Measurements from ENCODE around the gene HRAS.
"Not testable (repeated sequence)": the region's sequence is repeated elsewhere in the genome, so short reads cannot be mapped to it uniquely, and the experiment has no call there.

Gene HRAS

DNA sequence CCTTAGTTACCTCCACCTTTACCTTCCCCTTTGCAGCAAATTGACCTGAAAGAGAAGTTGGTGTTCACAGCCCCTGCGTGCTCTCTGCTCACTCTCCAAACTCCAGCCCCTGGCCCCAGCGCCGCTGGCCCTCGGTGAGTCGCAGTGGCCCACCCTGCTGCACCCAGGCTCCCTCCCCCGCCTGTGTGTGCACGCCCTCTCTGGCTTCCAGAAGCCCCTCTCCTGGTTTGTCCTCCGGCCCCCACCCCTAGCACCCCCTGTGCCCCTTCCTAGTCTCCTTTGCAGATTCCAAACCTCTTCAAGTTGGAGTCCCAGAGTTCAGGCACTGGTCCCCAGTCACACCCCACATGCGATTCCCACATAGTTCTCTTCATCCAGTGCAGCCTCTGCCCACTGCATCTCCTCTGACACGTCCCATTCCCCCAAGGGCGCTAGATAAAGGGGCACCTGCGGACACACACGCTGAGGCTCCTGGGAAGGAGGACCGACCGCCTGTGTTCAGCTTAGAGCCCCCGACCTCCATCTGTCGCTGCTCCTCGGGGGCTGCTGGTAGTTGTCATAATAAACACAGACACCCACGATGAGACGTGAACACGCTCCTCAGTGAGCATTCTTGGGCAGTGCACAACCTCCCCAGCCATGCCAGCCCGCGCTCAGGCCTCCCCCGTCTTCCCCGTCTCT is 39.4 kb upstream of the HRAS start:
- Histone ChIP-seq H3K27me3 (ENCODE audit: control insufficient read depth, insufficient read depth, low read length) (peaks cover 2% of the 10 kb centered on the region), H3K4me3 (ENCODE audit: low read length) (peak overlapping the region; percentile 74), H3K9ac (ENCODE audit: low read length) (no peak overlapping the region), H3K36me3 (ENCODE audit: control insufficient read depth, insufficient read depth, low read length) (no peaks in the 10 kb centered on the region), H3K4me1 (ENCODE audit: control insufficient read depth, insufficient read depth, low read length) (peaks cover 12% of the 10 kb centered on the region), H3K27ac (ENCODE audit: low read depth, low read length) (no peak overlapping the region)

DNA sequence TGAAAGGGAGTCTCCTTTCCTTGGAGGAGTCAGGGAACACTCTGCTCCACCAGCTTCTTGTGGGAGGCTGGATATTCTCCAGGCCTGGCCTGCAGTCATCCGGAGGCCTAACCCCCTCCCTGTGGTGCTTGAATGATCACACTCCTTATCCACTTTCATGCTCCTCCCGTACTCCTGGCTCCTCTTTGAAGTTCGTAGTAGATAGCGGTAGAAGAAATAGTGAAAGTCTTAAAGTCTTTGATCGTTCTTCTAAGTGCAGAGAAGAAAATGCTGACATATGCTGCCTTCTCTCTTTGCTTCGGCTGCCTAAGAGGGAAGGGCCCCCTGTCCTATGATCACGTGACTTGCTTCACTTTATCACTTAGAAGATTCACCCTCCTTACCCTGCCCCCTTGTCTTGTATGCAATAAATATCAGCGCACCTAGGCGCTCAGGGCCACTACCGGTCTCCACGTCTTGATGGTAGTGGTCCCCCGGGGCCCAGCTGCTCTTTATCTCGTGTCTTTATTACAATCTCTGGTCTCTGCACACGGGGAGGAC is 38.7 kb upstream of the HRAS start:
- H3K4me3 ChIP-seq (ENCODE audit: low read length); H3K36me3 ChIP-seq (ENCODE audit: control insufficient read depth, insufficient read depth, low read length); H3K27ac ChIP-seq (ENCODE audit: low read depth, low read length); H3K27me3 ChIP-seq (ENCODE audit: control insufficient read depth, insufficient read depth, low read length); H3K9ac ChIP-seq (ENCODE audit: low read length); H3K4me1 ChIP-seq (ENCODE audit: control insufficient read depth, insufficient read depth, low read length): not testable (repeated sequence)

DNA sequence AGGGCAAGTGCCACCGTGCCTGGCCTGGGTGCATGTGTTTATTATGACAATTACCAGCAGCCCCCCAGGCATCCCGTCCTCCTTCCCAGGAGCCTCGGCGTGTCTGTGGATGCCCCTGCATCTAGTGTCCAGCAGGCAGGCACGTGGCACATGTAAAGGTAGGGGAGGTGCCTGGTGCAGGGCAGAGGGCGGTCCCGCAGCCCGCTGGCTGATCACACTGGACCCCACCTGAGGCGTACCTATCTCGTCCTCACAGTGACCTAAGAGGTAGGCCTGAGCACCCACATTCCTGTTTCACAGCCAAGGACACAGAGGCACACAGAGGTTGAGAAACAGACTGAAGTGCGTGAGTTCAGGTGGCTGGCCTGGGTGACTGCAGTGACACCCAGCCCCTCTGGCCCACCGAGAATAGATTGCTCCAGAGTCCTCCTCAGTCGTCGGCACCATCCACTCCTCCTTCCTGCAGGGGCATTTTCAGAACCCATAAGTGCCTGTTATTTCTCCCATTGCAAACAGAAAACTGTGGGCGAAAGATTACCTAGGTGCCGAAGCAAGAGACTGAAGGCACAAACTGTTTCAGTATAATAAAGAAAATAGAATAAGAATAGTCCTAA is 37.9 kb upstream of the HRAS start:
- peaks cover 2% of the 10 kb centered on the region for H3K27me3 ChIP-seq (ENCODE audit: control insufficient read depth, insufficient read depth, low read length)
- H3K4me1 ChIP-seq (ENCODE audit: control insufficient read depth, insufficient read depth, low read length) = peaks cover 11% of the 10 kb centered on the region
- no peak overlapping the region for H3K27ac ChIP-seq (ENCODE audit: low read depth, low read length)
- no peak overlapping the region for H3K9ac ChIP-seq (ENCODE audit: low read length)
- H3K4me3 ChIP-seq (ENCODE audit: low read length) = no peak overlapping the region
- H3K36me3 ChIP-seq (ENCODE audit: control insufficient read depth, insufficient read depth, low read length) = no peaks in the 10 kb centered on the region

DNA sequence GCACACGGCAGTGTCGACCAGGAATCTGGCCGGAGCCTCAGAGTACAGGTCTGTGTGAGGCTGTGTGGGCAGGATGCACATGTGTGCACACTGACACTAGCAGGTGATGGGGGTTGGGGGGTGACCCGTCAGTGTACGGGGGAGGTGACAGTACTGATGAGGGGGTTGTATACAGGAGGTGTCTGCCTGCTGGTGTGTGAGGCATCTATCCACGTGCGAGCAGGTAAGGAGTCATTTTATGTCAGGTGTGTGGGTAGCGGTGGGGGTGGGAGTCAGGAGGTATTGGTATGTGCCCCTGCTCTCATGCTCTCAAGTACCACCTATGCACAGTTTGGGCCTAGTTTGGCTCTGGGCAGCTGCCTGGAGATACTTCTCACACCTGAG is 36.4 kb upstream of the HRAS start:
- Histone ChIP-seq H3K4me1 (ENCODE audit: control insufficient read depth, insufficient read depth, low read length) (peaks cover 2% of the 10 kb centered on the region), H3K9ac (ENCODE audit: low read length) (no peak overlapping the region)

DNA sequence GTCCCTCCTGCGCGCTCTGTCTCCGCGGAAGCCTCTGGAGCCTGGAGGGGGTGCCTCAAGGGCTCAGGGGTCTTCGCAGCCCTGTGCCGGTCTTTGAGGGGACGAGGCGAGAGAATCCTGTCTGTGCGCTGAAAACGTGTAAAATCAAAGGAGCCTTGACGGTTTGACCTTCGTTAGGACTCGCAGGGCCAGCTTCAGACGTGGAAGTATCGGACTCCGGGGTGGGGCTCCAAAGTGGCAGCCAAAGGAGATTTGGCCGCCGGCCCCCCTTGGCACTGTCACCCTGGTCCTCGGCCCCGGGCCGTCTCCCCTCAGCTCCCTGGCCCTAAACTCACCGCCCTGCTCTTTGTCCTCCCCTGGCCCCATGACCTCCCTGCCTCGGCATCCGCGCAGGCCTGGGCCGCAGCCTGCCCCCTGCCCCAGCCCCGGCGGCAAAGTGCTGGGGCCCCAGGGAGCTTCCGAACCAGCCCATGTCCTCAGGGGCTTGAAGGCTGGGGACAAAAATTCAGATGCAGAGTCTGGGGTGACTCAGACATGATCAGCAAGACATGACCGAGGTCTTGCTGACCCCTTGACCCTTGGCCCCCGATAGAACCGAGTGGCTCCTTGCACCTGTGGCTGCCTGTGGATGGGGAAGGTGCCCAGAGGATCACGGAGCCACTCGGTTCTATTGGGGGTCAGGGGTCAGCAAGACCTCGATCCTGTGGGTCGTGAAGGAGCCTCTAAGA is 33.9 kb upstream of the HRAS start:
- no peak overlapping the region for H3K27ac ChIP-seq (ENCODE audit: low read depth, low read length)
- peak overlapping the region; percentile 90 for H3K9ac ChIP-seq (ENCODE audit: low read length)
- H3K36me3 ChIP-seq (ENCODE audit: control insufficient read depth, insufficient read depth, low read length) = no peaks in the 10 kb centered on the region
- H3K4me3 ChIP-seq (ENCODE audit: low read length) = peak overlapping the region; percentile 70
- peaks cover 2% of the 10 kb centered on the region for H3K27me3 ChIP-seq (ENCODE audit: control insufficient read depth, insufficient read depth, low read length)
- H3K4me1 ChIP-seq (ENCODE audit: control insufficient read depth, insufficient read depth, low read length) = peaks cover 2% of the 10 kb centered on the region

More for the DNA sequence above, 36.4 kb upstream of the HRAS start:
- Histone ChIP-seq H3K27ac (ENCODE audit: low read depth, low read length) (no peak overlapping the region), H3K4me3 (ENCODE audit: low read length) (no peak overlapping the region), H3K27me3 (ENCODE audit: control insufficient read depth, insufficient read depth, low read length) (peaks cover 2% of the 10 kb centered on the region), H3K36me3 (ENCODE audit: control insufficient read depth, insufficient read depth, low read length) (no peaks in the 10 kb centered on the region)

DNA sequence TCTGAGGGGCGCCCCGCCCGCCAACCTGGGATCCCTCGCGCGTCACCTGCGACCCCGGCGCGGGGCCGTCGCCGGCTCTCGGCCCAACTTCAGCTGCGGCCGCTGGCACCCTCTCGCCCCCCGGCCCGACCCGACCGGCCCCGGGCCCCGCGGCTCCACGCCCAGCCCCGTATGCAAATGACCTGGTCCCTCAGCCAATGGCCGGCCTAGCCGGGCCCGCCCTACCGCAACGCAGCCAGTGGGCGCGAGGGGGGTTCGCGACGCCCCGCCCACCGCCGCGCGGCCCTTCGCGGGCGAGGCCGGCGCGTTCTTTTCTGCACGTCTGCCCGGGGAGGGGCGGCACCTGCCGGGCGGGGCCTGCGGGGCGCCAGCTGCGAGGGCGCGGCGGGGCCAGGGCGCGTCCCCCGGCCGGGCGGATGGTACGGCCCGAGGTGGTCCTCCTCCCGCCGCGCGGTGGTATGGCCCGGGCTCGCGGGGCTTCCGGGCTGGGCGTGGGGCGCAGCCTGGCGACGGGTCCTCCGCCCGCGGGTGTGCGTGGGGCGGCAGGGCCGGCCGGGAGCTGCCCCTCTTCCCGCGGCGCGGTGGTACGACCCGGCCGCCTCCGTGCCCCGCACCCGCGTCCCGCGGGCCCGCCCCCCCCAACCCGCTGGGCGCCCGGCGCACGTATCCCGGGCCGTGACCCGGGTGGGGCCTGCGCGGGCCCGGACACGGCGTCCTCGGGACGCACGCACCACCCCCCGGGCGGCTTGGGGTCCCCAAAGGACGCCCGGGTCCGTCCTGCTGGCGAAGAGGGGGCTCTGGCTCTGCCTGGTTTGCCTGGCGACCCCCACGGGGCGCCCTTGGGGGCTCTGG is 33.2 kb upstream of the HRAS start:
- peaks cover 2% of the 10 kb centered on the region for H3K27me3 ChIP-seq (ENCODE audit: control insufficient read depth, insufficient read depth, low read length)
- H3K4me1 ChIP-seq (ENCODE audit: control insufficient read depth, insufficient read depth, low read length) = peaks cover 2% of the 10 kb centered on the region
- H3K27ac ChIP-seq (ENCODE audit: low read depth, low read length) = no peak overlapping the region
- H3K9ac ChIP-seq (ENCODE audit: low read length) = peak overlapping the region; percentile 90
- H3K36me3 ChIP-seq (ENCODE audit: control insufficient read depth, insufficient read depth, low read length) = no peaks in the 10 kb centered on the region
- H3K4me3 ChIP-seq (ENCODE audit: low read length) = peak overlapping the region; percentile 70

DNA sequence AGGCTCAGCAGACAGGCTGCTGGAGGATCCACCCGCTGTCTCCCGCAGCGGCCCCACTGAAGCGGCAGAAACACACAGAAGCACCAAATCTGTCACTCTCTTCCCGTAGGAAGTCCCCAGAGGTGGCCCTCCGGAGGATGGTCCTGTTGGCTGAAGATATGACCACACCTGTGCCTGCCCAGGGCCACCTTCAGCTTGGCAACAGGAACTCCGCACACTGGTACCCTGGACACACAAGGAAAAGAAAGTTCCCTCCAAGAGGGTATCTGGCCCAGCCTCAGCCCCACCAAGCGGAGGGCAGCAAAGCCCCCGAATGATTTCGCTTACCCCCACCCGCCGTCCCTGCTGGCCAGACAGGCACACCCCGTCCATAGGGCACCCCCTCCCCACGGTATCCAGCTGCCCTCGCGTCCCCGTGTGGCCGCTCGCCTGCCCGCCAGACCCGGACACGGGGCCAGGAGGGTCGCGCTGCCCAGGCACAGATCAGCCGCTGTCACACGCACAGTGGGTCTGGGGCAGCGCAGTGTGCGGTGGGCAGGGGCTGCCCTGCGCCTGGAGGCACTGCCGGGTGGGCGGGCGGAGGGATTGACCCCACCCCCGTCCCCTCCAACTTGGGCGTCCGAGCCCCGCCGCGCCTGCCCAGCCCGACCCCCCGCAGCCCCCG is 32.4 kb upstream of the HRAS start:
- no peaks in the 10 kb centered on the region for H3K36me3 ChIP-seq (ENCODE audit: control insufficient read depth, insufficient read depth, low read length)
- no peak overlapping the region for H3K27ac ChIP-seq (ENCODE audit: low read depth, low read length)
- peaks cover 2% of the 10 kb centered on the region for H3K4me1 ChIP-seq (ENCODE audit: control insufficient read depth, insufficient read depth, low read length)
- peak overlapping the region; percentile 62 for H3K4me3 ChIP-seq (ENCODE audit: low read length)
- no peaks in the 10 kb centered on the region for H3K27me3 ChIP-seq (ENCODE audit: control insufficient read depth, insufficient read depth, low read length)
- peak overlapping the region; percentile 62 for H3K9ac ChIP-seq (ENCODE audit: low read length)

DNA sequence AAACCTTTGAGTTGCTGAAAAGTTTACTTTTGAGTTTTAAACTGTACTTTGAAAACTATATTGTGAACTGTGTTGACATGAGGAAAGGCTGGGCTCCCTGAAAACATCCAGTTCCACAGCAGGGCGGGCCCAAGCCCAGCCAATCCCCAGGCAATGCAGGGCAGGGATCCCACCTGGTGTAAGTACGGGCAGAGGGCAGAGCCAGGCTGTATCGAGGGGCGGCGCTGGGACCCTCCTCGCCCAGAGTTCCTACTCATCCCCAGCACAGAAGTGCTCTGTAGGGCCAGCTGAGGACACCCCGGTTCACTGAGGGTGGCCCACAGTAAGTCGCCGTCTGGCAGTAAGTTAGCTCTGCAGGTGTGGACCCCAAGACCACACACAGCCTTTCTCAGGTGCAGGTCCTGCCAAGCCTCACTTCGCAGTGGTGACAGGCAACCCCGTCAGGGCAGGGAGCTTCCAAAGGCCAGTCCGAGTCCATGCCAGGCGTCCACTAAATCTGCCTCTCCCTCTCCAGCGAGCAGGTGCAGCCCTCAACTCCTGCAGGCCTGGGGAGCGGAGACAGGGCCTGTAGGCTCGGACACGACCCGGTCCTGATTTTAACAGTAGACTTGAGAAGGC is 31.7 kb upstream of the HRAS start:
- peaks cover 2% of the 10 kb centered on the region for H3K4me1 ChIP-seq (ENCODE audit: control insufficient read depth, insufficient read depth, low read length)
- no peaks in the 10 kb centered on the region for H3K27me3 ChIP-seq (ENCODE audit: control insufficient read depth, insufficient read depth, low read length)
- H3K36me3 ChIP-seq (ENCODE audit: control insufficient read depth, insufficient read depth, low read length) = no peaks in the 10 kb centered on the region
- H3K4me3 ChIP-seq (ENCODE audit: low read length) = peak overlapping the region; percentile 62
- no peak overlapping the region for H3K9ac ChIP-seq (ENCODE audit: low read length)
- H3K27ac ChIP-seq (ENCODE audit: low read depth, low read length) = no peak overlapping the region

DNA sequence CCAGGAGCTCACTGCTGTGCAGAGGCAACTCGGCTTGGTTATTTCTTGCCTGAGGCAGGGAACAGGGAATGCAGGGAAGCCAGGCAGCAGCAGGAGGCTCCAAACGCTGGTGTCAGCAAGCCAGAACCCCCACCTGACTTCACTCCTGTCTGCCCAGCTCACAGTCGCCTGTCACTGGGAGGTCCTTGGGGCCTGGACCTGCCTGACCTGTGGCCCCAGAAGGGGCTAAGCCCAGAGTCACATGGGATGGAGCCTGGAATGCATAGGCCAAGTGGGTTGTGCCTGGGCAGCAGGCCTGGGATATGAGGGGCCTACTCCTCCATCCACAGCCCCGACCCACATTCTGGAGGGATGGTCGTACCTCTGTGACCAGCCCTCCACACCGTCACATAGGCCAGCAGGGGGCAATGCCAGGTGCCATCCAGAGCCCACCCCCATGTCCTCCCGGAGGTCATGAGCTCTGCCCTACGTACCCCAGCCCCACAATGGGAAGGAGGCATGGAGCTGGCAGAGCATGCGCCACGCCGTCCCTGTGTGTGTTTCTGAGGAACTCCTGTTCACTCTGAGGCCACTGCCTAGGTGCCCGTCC is 30.6 kb upstream of the HRAS start:
- no peak overlapping the region for H3K9ac ChIP-seq (ENCODE audit: low read length)
- no peaks in the 10 kb centered on the region for H3K36me3 ChIP-seq (ENCODE audit: control insufficient read depth, insufficient read depth, low read length)
- H3K27me3 ChIP-seq (ENCODE audit: control insufficient read depth, insufficient read depth, low read length) = no peaks in the 10 kb centered on the region
- H3K27ac ChIP-seq (ENCODE audit: low read depth, low read length) = no peak overlapping the region
- H3K4me1 ChIP-seq (ENCODE audit: control insufficient read depth, insufficient read depth, low read length) = peaks cover 2% of the 10 kb centered on the region
- no peak overlapping the region for H3K4me3 ChIP-seq (ENCODE audit: low read length)

DNA sequence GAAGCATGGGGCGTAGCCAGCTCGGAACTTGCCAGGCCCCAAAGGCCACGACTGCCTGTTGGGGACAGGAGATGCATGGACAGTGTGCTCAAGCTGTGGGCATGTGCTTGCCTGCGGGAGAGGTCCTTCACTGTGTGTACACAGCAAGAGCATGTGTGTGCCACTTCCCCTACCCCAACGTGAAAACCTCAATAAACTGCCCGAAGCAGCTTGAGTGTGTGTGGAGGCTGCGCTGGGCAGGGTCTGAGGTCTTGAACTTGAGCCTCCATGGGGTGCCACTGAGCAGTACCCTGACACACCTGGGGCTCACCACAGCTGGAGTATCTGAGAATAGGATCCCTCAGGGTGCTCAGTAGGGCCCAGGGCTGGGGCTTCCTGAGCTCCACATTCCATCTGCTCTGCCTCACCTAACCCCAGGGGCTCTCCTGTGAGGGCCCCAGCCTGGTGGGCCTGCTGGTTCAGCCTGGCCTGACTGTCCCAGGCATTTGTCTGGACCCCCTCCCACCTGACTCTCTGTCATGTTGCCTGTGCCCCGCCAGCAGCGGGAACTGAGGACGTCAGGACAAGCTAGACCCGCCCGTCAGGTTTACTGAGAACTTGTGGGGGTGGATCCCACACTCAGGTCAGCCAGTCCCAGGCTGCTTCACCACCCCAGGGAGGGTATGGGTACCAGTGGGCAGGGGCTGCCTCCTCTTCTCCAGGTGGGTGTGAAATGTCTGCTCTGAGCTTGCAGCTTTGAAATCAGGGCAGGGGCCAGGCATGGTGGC is 28.6 kb upstream of the HRAS start:
- peaks cover 3% of the 10 kb centered on the region for H3K4me1 ChIP-seq (ENCODE audit: control insufficient read depth, insufficient read depth, low read length)
- no peak overlapping the region for H3K27ac ChIP-seq (ENCODE audit: low read depth, low read length)

More for the DNA sequence above, 28.6 kb upstream of the HRAS start:
- Histone ChIP-seq H3K36me3 (ENCODE audit: control insufficient read depth, insufficient read depth, low read length) (no peaks in the 10 kb centered on the region), H3K9ac (ENCODE audit: low read length) (no peak overlapping the region), H3K4me3 (ENCODE audit: low read length) (no peak overlapping the region), H3K27me3 (ENCODE audit: control insufficient read depth, insufficient read depth, low read length) (no peaks in the 10 kb centered on the region)

All from rectal smooth muscle tissue (tissue), 1 donor.